Embryonic facial prominence (tissue), 1 donor: ENCODE data around the gene MYOG.
A peak's percentile ranks its signal among the peaks of the same experiment; 100 is the strongest.

ENCODE experiments used
- DNase-seq: peaks from one replicate; pipeline ENCODE4 v3.0.0-alpha.2; 2016; ENCODE audit errors: extremely low spot score

MYOG gene

DNA sequence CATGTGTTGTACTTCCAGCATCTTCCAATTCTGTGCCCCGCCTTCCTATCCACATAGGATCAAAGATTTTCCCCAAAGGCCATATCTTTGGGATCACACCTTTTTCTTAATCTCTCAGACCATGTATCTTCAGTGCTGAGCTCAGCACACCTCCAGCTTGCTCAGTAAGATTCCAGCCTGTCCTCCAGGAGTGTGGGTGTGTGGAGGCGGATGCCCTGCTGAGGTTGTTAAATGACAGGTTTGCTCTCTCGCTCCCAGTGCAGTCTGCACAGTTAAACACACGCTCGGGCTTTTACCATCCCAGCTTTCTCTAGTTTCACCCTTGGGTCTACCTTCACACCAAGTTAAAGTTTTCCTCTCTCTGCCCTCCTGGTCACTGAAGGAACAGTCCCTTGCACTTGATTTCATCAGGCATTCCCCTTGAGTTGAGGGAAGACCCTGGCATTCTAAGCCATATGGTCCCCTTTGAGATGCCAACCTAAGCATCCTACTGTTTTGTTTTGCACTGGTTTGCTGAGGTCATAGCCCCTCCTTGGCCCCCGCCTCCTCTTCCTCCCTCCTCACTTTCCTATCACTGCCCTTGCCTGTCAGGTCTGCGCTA is 13.7 kb downstream of the MYOG start:
- no peak for DNase-seq

DNA sequence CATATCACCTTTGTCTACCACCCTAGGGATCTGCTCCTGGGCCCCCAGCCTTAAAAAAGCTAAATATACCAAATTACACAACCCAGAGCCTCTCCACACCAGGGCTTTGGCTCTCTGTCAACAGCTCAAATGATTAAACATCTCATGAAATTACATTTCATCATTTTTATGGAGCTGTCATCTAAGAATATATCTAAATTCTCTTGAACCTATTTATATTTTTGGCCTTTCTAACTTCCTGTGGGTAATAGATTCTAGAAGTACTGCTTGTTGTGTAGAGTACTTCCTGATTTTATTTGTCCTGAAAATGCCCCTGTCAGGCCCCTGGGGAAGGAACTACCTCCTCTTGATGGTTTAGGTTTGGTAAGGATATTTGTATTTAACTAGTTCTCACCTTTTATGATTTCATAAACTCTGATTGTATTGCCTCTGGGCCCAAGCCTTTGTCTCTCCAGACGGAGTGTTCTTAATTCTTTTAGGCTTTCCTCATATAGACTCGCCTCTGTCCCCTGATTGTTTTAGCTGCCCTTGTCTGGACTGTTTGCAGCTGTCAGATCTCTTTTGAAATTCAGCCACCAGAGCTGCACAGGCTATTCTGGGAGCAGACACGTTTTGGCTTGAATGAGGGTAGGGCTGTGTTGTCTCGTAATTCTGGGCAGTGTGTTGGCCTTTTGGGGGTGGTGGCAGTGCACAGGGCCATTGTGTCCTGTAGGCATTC is 16.6 kb downstream of the MYOG start:
- no peak for DNase-seq

DNA sequence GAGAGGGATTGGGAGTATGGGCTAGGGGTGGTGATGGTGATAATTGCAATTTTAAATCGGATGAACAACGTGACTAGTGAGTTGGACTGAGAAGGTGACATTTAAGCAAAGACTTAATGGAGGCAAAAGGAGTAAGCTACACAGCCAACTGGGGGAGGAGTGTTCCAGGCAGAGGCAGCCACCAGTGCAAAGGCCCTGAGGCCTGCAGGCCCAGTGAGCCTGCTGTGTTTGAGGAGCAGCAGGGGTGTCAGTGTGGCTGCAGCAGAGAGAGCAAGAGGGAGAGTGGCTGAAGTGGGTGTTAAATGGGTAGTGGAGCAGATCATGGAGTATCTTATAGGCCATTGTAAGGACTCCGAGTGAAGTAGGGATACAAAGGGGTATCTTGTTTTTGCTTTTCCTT is 18.8 kb downstream of the MYOG start:
- DNase-seq = no peak

DNA sequence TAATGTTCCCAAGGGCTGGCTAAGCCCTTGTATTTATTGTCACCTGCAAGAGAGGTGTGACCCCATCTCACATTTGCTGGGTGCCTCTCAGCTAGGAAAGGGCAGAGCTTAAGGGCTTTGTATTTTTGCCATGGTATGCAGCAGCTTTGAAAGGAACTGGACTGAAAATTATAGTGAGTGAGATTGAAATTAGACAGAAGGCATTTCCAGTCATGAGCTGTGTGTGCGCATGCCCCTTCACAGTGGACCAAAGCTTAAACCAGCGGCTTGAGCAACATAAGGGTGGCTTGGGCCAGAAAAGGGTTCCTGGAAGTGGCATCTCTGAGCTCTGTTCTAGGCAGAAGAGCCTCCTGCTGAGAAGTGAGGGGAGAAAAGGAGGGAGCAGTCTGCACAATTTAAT is 19.8 kb downstream of the MYOG start:
- no peak for DNase-seq

DNA sequence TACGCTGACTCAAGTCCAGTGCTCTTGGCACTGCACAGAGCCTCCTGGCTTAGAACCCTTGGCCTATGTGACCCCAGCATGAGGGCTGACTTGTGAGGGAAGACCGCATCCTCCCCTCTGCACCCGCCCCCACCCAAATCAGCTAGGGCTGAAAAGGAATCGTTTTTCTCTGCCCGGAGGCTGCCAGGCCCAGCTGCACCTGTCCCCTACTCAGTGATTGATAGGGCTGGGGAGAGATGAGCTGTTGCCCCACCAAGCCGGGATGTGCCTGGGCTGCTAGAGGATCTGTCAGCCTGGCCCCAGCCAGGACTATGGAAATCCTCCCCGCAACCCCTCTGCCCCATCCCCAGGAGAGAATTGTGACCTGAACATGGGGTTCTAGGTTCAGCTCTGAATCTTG is 20.6 kb downstream of the MYOG start:
- no peak for DNase-seq

DNA sequence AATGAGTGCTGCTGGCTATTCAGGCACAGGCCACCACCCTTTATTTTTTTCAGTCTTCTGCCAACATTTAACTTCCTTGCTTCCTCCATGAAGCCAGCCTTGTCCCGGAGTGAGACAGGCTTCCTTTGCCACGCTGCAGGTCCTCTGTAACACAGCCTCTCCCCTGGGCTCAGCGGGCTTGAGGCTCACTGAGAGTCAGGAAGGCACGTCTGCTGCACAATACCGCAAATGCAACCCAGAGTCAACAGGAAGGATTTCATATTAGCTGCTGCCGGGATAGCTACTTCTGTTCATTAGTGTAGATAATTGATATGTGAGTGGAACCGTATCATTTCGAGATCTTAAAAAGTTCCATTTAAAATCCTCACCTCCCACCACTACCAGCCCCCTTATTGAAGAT is 22.5 kb downstream of the MYOG start:
- no peak for DNase-seq

DNA sequence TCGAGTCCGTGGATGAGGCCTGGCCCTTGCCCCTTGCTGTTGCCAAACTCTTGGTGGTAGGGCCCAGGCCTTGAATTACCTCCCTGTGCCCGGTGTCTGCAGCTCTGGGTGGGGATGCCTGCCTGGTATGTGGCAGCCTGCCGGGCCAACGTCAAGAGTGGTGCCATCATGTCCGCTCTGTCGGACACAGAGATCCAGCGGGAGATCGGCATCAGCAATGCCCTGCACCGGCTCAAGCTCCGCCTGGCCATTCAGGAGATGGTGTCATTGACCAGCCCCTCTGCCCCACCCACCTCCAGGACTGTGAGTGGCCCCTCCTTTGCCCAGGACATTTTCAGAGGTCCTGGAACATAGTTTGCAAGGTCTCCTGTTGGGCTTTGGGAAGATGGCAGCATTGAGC is 25.7 kb downstream of the MYOG start:
- DNase-seq = no peak

DNA sequence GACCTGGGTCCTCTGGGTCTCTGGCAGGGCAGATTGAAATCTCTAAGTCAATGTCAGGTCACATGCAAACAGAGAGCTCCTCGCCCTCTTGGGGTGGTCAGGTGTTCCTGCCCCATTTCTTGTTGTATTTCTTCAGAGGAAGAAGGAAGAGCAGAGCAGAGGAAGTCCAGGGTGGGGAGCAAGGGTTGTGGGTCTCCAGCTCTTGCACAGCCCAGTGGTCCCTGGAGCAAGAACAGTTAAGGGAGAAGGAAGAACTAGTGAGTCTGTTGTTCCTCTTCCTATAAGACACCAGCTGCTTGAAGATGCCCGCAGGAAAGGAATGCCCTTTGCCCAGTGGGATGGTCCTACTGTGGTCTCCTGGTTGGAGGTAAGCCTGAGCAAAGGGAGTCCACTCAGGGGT is 26.3 kb downstream of the MYOG start:
- no peak for DNase-seq

DNA sequence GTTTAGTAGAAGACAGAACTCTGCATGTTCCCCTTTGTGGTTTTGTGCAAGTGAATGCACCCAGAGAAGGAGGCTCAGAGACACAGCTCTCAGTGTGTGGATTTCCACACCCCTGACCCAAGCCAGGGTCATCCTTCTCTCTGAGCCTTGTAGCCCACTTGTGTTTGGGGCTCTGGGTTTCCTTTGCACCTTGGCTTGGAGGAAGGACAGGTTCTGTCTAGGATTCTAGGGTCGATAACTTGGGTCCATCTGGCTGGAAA is 27.2 kb downstream of the MYOG start:
- DNase-seq = no peak

DNA sequence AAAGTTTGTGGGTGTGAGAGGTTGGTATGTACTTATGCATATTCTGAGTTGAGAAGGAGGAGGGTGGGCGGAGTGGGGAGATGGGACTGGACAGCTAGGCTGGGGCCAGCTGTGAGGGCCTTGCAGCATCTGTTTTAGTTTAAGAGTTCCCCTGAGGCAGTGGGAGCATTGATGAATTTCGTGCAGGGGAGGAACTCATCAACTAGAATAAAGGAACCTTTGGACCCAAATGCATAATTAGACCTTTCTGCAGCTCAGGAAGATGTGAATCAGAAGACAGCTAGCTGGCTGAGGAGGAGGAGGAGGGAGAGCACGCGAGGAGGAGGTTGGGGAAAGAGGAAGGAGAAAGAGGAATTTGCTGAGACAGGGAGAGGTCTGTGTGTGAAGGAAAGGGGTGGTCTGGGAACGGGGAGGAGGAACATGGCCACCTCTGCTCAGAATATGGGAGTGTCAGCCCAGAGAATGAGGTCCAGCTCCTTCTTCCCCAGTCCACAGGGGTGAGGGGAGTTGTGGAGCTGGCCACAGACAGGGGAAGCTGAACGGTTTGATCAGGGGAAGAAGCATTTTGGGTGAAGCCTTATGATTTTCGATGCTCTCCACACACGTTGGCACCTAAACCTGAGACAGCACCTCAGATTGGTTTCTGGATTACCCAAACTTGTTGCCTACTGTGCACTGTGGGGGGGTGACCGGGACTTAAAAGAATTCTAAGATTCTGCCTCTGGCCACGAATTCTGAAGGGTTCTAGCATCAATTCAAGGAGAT is 27.7 kb downstream of the MYOG start:
- DNase-seq = no peak

DNA sequence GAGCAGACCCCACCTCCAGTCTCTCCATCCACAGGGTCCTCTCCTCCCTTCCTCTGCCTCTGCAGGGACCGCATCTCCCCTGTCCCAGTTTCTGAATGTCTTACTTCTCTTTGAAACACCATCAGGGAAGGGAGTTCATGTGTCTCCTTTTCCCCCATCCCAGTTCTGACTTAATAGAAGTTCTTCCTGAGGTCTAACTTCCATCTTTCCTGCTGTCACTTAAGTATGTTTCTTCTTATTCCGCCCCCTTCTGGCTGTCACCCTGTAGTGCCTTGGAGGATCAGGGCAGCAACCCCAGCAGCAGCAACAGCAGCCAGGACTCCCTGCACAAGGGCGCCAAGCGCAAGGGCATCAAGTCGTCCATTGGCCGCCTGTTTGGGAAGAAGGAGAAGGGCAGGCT is 29.3 kb downstream of the MYOG start:
- no peak for DNase-seq

DNA sequence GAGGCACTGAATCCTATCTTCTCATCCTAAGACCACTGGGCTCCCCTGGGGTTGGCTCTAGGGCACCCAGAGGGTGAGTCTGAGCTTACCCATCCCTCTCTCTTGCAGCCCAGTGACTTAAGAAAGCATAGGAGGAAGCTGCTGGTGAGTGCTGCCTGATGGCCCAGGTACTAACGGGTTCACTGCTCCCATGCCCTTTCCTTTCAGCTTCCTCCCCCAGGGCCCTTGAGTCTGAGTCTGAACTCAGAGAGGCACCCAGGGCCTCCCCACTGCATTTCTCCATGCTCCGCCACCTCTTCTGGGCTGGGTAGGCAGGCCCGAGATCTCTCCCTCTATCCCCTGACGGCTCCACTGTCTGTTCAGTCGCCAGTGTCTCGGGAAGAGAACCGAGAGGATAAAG is 29.8 kb downstream of the MYOG start:
- DNase-seq = no peak

DNA sequence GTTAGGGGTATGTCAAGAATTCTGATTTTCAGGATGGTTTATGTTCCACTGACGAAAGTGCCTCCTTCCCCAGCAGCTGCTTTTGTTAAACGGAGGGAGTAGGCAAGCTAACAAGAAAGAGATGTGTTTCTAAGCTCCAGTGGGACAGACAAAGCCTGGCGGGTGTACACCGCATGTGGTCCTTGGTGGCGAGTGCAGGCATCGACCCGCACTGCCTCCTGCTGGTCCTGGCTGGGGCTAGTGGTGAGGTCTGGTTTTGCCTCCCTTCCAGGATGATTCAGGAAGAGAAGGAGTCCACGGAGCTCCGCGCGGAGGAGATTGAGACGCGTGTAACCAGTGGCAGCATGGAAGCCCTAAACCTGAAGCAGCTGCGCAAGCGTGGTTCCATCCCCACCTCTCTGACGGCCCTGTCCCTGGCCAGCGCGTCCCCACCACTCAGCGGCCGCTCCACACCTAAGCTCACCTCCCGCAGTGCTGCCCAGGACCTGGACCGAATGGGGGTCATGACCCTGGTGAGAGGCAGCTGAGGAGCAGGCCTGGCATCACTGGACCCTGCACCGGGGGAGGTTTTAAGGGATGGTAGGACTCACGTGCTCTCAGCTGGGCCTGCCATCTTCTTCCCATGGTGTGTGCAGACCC is 30.5 kb downstream of the MYOG start:
- no peak for DNase-seq

DNA sequence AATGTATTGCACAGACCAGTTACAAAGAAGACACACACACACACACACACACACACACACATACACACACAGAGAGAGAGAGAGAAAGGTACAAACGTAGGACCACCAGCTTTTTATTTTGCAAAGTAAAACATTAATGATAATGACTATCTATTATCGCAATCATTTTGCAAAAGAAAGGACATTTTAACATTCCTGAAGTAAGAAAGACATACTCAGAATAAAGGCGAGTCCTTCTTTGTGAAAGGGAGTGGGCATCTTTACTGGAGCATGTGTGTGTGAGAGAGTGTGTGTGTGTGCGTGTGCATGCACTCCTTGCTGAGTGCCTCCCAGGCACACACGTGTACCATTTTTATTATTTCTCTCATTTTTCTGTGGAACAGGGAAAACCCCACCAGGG is 31.2 kb downstream of the MYOG start:
- no peak for DNase-seq

DNA sequence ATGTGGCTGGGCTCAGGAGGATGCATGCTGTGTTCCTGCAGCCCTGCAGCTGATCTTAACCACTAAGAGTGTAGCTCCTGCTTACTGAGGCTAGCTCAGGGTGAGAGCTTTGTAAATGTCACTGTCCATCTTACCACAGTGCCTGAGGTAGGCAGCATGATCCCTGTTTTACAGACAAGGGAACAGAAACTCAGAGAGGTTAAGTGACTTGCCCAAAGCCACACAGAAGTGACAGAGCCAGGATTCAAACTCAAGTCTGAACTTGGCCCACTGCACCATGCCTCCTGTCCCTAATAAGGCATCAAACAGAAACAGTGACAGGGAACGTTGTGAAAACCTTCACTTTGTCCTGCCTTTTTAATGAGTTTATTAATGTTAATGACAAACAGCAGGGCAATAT is 31.6 kb downstream of the MYOG start:
- DNase-seq = no peak

DNA sequence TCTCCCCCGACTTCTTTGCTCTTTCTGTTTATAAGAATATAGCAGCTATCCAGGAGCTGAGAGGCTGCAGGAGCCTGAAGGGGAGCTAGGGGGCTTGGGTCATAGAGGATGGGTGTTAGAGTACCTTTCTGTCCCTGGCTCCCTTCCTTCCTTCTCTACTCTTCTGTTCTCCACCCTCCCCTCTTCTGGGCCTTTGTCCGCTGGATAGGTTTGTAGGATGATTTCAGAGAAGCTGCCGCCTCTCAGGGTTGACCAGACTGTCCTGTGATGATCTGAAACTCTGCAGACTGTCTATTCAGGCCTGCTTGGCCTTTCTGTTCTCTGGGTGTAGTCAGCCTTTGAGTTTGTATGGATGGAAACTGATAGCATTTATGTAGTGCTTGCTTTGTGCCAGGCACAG is 33.2 kb downstream of the MYOG start:
- DNase-seq = no peak

DNA sequence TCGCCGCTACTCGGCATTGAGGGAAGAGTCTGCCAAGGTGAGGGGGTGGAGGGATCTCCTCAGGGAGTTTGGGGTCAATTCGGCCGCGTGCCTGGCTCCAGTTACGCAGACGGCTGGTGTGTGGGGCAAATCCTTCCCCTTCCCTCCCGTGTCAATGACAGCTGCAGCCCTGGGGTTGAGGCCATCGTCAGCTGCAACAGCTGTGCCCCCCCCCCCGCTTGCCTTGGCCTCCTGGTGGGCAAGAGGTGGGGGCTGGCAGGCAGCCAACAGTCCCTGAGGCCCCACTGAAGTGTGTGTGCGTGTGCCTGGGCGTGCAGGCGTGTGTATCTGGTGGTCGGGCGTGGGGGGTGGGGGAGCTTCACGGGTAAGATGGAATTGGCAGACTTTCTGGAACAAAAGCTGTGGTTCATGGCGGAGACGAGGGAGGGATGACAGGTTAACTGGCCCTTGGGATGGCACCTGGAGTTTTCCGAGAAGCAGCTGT is 33.9 kb downstream of the MYOG start:
- peak; percentile 31 for DNase-seq

DNA sequence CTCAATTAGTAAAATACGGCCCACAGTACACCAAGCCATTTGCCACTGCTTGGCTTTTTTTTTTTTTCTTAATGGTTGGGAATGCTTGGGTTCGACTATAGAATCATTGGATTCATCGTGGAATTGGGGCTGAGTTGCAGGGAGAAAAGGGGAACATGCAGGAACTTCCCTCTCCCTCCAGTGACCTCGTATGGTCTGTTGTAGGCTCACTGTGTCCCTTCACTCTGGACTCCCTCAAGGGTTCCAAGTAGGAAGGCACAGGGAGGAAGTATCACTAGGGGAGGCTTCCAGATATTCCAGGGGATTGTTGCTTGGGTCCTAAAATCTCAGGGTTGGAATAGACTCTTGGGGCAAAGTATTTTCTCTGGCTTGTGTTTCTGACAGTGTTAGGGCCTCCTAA is 35.0 kb downstream of the MYOG start:
- DNase-seq = no peak

DNA sequence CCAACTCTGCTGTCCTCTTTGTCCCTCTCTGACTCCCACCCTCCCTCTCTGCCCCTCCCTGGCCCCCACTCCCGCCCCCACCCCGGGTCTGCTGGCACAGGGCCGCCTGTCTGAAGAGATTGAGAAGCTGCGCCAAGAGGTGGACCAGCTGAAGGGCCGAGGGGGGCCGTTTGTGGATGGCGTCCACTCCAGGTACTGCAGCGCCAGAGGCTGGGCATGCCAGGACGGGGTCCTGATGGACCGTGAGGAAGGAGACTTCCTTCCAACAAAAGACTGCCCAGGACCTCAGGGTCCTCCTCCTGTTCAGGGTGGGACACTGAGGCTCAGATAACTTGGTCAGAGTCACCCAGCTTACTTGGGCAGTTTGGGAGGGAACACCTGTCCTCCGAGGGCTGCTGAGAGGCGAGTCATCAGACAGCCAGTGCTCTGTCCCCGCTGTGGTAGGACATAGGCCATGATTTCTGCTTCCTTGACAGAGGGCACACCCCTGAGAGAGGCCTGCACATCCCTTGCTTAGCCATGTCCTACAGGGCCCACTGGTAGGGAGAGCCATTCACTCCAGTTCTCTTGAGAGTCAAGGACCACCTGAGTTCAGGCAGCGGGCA is 36.1 kb downstream of the MYOG start:
- DNase-seq = no peak

DNA sequence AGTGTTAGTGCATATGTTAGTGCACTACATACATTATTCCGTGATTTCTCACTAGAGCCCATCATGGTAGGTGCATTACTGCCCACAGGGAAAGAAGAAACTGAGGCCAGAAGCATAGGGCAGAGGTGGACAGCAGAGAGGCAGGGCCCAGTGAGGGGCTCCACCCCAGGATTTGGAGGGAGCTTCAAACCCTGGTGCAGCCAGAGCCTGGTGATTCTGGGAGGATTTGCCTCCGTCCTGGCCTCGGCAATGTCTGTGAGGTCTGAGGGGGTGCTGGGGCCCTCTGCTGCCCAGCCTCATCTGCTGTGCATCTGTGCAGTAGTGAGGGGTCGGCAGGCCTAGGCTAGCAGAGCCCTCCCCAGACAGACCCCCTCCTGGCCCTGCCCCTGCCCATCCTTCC is 36.7 kb downstream of the MYOG start:
- DNase-seq = no peak

DNA sequence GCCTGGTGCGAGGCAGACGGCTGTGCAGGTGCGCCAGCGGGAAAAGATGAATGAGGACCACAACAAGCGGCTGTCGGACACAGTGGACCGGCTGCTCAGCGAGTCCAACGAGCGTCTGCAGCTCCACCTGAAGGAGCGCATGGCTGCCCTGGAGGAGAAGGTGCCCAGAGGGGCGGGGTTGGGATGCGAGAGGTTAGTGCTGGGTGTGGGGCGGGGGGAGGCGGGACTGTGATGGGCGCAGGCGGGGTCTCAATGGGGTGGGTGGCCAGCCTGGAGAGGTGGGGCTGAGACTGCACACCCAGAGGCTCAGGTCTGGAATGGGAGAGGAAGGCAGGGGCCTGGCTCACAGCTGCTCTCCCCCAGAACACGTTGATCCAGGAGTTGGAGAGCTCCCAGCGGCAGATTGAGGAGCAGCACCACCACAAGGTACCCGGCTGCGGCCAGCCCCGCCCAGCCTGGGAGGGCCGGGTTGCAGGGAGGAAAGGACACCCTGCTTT is 37.2 kb downstream of the MYOG start:
- no peak for DNase-seq

DNA sequence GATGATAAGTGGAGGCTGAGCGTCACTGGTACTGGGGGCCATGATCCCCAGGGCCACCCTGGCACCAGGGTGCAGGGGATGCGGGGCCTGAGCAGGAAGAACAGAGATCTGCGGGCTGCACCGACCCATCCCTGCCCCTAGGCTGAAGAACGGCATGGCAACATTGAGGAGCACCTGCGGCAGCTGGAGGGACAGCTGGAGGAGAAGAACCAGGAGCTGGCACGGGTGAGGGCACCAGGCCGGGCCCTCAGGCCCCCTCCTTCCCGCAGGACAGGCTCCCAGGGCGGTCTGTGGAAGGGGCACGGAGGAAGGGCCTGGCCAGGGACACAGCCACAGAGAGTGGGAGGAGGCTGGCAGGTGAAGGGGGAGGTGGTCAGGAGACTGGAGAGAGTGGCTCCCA is 37.7 kb downstream of the MYOG start:
- no peak for DNase-seq
